Heart right ventricle (tissue), 16 donors: ENCODE measurements around the gene FYN. TPM values are rescaled to one million over a fixed set of nuclear protein-coding genes. Genes with fewer than 3 reads are reported as not detected.

Source experiments
- ATAC-seq, 8 donors: fragments of 200-7000 bp; cut with Tn5 transposase; one replicate each; pipeline ENCODE4 v1.9.1; 2020; ENCODE audit warnings: mild to moderate bottlenecking in 8 of 8, moderate library complexity in 8 of 8, moderate number of reproducible peaks in 1 of 8
- DNase-seq, 2 donors: peaks; one replicate each; pipeline ENCODE4 v3.0.0-alpha.2; 2020
- H3K27ac ChIP-seq, 10 donors: fragments of 200-600 bp; sonication (generic) in 2 of 10; one replicate each; pipeline versions ENCODE4 v1.5.0 to v1.8.0; 2020 to 2022; ENCODE audit warnings: mild to moderate bottlenecking in 3 of 10
- H3K27me3 ChIP-seq, 7 donors: fragments of 200-600 bp; one replicate each; pipeline ENCODE4 v1.8.0; 2021 to 2022; ENCODE audit warnings: mild to moderate bottlenecking in 2 of 7
- H3K36me3 ChIP-seq, 9 donors: fragments of 200-600 bp; sonication (generic) in 1 of 9; one replicate each; pipeline versions ENCODE4 v1.5.0 to v1.8.0; 2020 to 2022; ENCODE audit warnings: mild to moderate bottlenecking in 2 of 9
- H3K4me1 ChIP-seq, 9 donors: fragments of 200-600 bp; sonication (generic) in 1 of 9; one replicate each; pipeline versions ENCODE4 v1.5.0 to v1.8.0; 2020 to 2022; ENCODE audit warnings: mild to moderate bottlenecking in 4 of 9
- H3K4me3 ChIP-seq, 10 donors: fragments of 200-600 bp; sonication (generic) in 2 of 10; one replicate each; pipeline versions ENCODE4 v1.5.0 to v1.8.0; 2020 to 2022; ENCODE audit warnings: mild to moderate bottlenecking in 7 of 10, moderate library complexity in 2 of 10
- H3K9me3 ChIP-seq, 11 donors: fragments of 200-600 bp in 10 of 11; sonication (generic) in 2 of 11; one replicate each; pipeline versions ENCODE4 v1.5.0 to v1.8.0; 2013 to 2022; ENCODE audit warnings: mild to moderate bottlenecking in 2 of 11, control low read depth in 1 of 11, moderate library complexity in 1 of 11
- WGBS, 2 donors: extraction: QIAGEN DNeasy Blood & Tissue Kit; methylation state at CpG; one replicate each; pipeline ENCODE4 v1.1.7; 2013; ENCODE audit warnings: inconsistent platforms in 1 of 2; 5-methylcytosine and 5-hydroxymethylcytosine counted together
- intact Hi-C, 10 donors: fragments of 100-400 bp; cut with DNase I; formaldehyde crosslinking; loops; one replicate each; pipeline versions ENCODE4 v1.11.1 to v1.14.2; 2022
- polyA plus RNA-seq, 2 donors: library from polyadenylated mRNA; stranded (reverse); fragments of 200-250 nt; gene quantifications; one replicate each; pipeline ENCODE4 v1.2.3, GENCODE V29; 2013
- total RNA-seq, 10 donors: library from RNA; stranded (reverse); fragmentation: NEBNext Ultra II Directional in 3 of 10; extraction: Animal tissue kit (Norgen Biotek cat#: 25700) in 3 of 10; gene quantifications; one replicate each; pipeline versions ENCODE4 v1.2.1 to v1.2.4, GENCODE V29; 2021 to 2023
- TF ChIP-seq, protein P1 (sequence below), 9 donors: fragments of 200-600 bp; sonication (generic) in 2 of 9; IDR thresholded peaks; one replicate each; pipeline versions ENCODE4 v1.5.0 to v1.8.0; 2021 to 2022; ENCODE audit warnings: antibody characterized with exemption in 9 of 9, mild to moderate bottlenecking in 5 of 9, moderate library complexity in 1 of 9
- donor health status: Arrhythmogenic right ventricular cardiomyopathy.
- donor health status: ischemic (EF 13 %, LVEDD 7.1; RV severe dilation, severe dysfunction).
- donor health status: healthy with polysubstance abuse.
- donor health status: DM: no; HTN: yes; CAD: no.
- donor health status: DM: no; HTN: no; CAD: no.
- donor health status: ischemic (EF 25% LVEDD 6.9; RV normal size, moderate dysfunction).
- donor health status: ischemic (EF 25% LVEDD 5.7; RV mildly dilated, moderate dysfunction).
- donor health status: healthy.
- donor health status: DM: yes; HTN: yes; CAD: no.
- donor health status: Ischemic cardiomyopathy.
- donor health status: ischemic (EF 35%, LVEDD 5.7; RV mildly dilated, moderate dysfunction).
- donor health status: nonischemic (EF 11% LVEDD 7.7; RV severe dilation, severe dysfunction).
- donor health status: DM: yes; HTN: yes; CAD: no.
- donor health status: PGD.
- donor health status: ischemic (EF 29% LVEDD 5.4; RV normal size, mild dysfunction).
- donor health status: nonischemic (EF 23%, LVEDD 6.1; RV moderate dilation, normal function).

FYN gene
- total and polyA plus RNA-seq, 12 donors, result 19.1 to 58.1 (median 42.2) TPM

DNA sequence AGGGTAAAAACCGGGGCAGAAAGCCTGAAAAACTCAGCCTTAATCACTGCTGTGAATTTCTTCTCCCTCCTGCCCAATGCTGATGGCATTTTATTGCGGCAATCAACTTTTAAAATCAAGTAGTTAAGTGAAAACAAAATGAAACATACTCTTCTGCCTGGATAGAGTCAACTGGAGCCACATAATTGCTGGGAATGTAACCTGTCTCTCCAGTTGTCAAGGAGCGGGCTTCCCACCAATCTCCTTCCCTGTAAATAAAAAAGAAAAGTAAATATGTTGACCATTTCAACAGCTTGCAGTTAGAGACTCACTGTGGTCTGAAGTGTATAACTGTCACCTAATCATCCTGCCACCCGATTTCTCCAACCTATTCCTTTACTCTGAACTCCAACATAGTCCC is 165.5 kb downstream of the FYN start:
- ATAC-seq (no peak), DNase-seq (no peak)
- H3K4me3 ChIP-seq, result no peak overlapping the region
- peaks cover 12 to 40% (median 29%) of the 10 kb centered on the region in 9 donors for H3K4me1 ChIP-seq
- WGBS, 2 donors, result 91 to 93% methylated on average over 4 of the region's 4 CpGs
- intact Hi-C loops, result loop anchor here in 2 of 10 donors (2.0 to 5.0 kb wide), 3 partner anchors 289 to 335 kb away; no protein-coding TSS in a partner anchor
- peaks cover 0 to 75% (median 11%) of the 10 kb centered on the region in 9 donors for H3K36me3 ChIP-seq
- no peak overlapping the region for H3K27ac ChIP-seq
- TF ChIP-seq, protein P1, sequence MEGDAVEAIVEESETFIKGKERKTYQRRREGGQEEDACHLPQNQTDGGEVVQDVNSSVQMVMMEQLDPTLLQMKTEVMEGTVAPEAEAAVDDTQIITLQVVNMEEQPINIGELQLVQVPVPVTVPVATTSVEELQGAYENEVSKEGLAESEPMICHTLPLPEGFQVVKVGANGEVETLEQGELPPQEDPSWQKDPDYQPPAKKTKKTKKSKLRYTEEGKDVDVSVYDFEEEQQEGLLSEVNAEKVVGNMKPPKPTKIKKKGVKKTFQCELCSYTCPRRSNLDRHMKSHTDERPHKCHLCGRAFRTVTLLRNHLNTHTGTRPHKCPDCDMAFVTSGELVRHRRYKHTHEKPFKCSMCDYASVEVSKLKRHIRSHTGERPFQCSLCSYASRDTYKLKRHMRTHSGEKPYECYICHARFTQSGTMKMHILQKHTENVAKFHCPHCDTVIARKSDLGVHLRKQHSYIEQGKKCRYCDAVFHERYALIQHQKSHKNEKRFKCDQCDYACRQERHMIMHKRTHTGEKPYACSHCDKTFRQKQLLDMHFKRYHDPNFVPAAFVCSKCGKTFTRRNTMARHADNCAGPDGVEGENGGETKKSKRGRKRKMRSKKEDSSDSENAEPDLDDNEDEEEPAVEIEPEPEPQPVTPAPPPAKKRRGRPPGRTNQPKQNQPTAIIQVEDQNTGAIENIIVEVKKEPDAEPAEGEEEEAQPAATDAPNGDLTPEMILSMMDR (IDR thresholded peaks at IDR 0.05), result no peak
- no peaks in the 10 kb centered on the region for H3K9me3 ChIP-seq
- no peaks in the 10 kb centered on the region for H3K27me3 ChIP-seq

DNA sequence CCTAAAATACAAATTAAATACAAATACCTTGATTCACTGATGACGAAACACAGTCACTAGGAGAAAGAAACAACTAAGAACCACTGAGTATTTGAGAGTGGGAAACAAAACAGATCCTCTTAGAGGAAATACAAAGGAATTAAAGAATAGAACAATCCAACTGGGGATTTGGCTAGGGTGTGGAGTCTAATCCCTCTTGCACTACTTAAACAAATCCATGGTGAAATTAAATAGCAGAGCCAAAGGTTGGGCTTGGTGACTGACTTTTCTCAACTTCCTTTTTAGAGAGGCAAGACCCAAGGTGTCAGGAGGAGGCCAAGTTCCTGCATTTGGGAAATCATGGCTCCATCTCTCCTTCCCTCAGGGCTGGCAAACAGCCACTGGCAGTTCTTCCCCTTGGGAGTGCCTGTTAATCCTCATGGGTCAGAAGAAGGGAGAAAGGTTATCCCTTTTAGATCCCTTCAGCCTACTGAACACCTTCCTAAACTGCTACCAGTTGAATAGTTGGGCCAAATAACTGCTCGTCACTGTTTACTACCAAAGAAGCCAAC is 166.3 kb downstream of the FYN start:
- no peak overlapping the region for H3K27ac ChIP-seq
- peaks cover 0 to 75% (median 14%) of the 10 kb centered on the region in 9 donors for H3K36me3 ChIP-seq
- intact Hi-C loops, result loop anchor here in 1 of 10 donors (5.0 kb wide), 1 partner anchor 335 kb away; no protein-coding TSS in a partner anchor
- ATAC-seq, result no peak
- WGBS, 2 donors, result 85 to 92% methylated on average over 2 of the region's 2 CpGs
- no peaks in the 10 kb centered on the region for H3K27me3 ChIP-seq
- no peak for DNase-seq
- H3K4me1 ChIP-seq, result peaks cover 7 to 32% (median 21%) of the 10 kb centered on the region in 9 donors
- TF ChIP-seq, protein P1 (IDR thresholded peaks at IDR 0.05), result no peak
- no peaks in the 10 kb centered on the region for H3K9me3 ChIP-seq
- no peak overlapping the region for H3K4me3 ChIP-seq

DNA sequence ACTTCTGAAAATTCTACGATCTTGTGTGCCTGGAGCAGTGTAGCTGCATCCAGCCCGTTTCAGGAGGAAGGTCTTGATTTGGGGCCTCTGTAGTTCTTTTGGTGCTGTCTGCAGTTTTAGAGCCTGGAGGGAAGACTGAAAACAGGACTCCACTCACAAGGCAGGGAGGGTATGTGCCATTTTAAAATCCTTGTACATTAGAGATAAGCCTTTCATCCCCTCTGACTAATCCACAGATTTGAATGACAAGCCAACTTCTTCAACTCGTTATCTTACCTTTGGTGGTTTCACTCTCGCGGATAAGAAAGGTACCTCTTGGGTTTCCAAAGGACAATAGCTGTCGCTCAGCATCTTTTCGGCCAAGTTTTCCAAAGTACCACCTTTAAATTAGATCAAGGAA is 169.5 kb downstream of the FYN start:
- Histone ChIP-seq H3K27ac (no peak overlapping the region), H3K36me3 (peaks cover 0 to 100% (median 17%) of the 10 kb centered on the region in 9 donors), H3K4me1 (peaks cover 0 to 8% (median 0%) of the 10 kb centered on the region in 9 donors), H3K27me3 (no peaks in the 10 kb centered on the region), H3K9me3 (no peaks in the 10 kb centered on the region), H3K4me3 (no peak overlapping the region)
- intact Hi-C loops, result no loop called here
- DNase-seq, result no peak
- WGBS, 2 donors, result 77 to 85% methylated on average over 7 of the region's 7 CpGs
- ATAC-seq, result no peak
- TF ChIP-seq, protein P1 (IDR thresholded peaks at IDR 0.05), result no peak

DNA sequence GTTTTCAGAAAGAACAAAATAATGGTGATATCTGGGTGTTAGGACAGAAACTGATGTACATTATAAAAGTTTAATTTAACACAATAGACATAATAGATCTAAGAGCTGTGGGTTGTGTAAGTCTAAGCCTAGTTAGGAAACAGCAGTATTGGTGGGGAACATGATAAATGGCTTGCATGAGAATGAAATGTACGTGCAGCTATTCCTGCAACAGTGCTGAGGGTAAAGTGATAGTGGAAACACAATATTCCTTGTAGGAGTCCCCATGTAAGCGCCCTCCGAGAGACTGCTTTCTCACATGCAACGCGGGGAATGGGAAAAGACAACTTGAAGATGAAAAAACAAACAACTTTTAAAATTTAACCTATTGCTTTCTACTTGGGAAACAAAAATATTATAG is 171.0 kb downstream of the FYN start:
- DNase-seq, result no peak
- H3K4me1 ChIP-seq, result peaks cover 0 to 7% (median 0%) of the 10 kb centered on the region in 9 donors
- no peaks in the 10 kb centered on the region for H3K27me3 ChIP-seq
- WGBS, 2 donors, result 93 to 95% methylated on average over 5 of the region's 5 CpGs
- peaks cover 0 to 100% (median 18%) of the 10 kb centered on the region in 9 donors for H3K36me3 ChIP-seq
- H3K4me3 ChIP-seq, result no peak overlapping the region
- ATAC-seq, result no peak
- no peak overlapping the region for H3K27ac ChIP-seq
- intact Hi-C loops, result no loop called here
- TF ChIP-seq, protein P1 (IDR thresholded peaks at IDR 0.05), result no peak
- no peaks in the 10 kb centered on the region for H3K9me3 ChIP-seq
